BJ (cell line): ENCODE results near the gene ETNK2. TPM values are rescaled to one million over a fixed set of nuclear protein-coding genes. Genes with fewer than 3 reads are reported as not detected.

Source experiments
- CTCF ChIA-PET: fragments of 350-600 bp; formaldehyde crosslinking; extraction: SDS; loops from one replicate; lab custom pipeline; 2021; ENCODE audit warnings: antibody characterized with exemption, inconsistent platforms; lab: Yijun Ruan, JAX
- POLR2A ChIA-PET: fragments of 300-600 bp; sonication (Branson Sonifier 250); formaldehyde crosslinking; extraction: SDS; loops from one replicate; lab custom pipeline; 2021; ENCODE audit warnings: antibody characterized with exemption; lab: Charles Lee
- DNase-seq: peaks from one replicate; pipeline ENCODE4 v3.0.0-alpha.2; 2011; ENCODE audit warnings: low read depth
- H3K27me3 ChIP-seq: 2 replicates; pipeline ENCODE4 v1.6.0; 2011; ENCODE audit warnings: low read length; ENCODE audit not compliant: control insufficient read depth, insufficient read depth
- H3K36me3 ChIP-seq: 2 replicates; pipeline ENCODE4 v1.5.1; 2011; ENCODE audit warnings: low read length; ENCODE audit not compliant: control insufficient read depth, insufficient read depth
- H3K4me3 ChIP-seq: 2 replicates; pipeline ENCODE4 v1.5.1; 2011; ENCODE audit warnings: low read depth, mild to moderate bottlenecking, control low read depth, low read length
- CTCF ChIP-seq: IDR thresholded peaks from 2 replicates; pipeline ENCODE4 v1.5.1; 2011; ENCODE audit warnings: low read depth, mild to moderate bottlenecking, control low read depth, inconsistent platforms, low read length, moderate library complexity; ENCODE audit not compliant: insufficient read depth
- polyA plus RNA-seq: library from polyadenylated mRNA; depleted of rRNA; stranded (reverse); fragments of >200 nt; gene quantifications from 2 replicates; pipeline ENCODE4 v1.2.3, GENCODE V29; 2011

ETNK2 gene
- polyA plus RNA-seq, 1 experiment = 30.7 TPM

GRCh38 chr1:204142032-204142974 is 9.5 kb downstream of the ETNK2 start:
- H3K27me3 ChIP-seq = no peaks in the 10 kb centered on the region
- ChIA-PET CTCF (interaction anchor here (0.9 to 6.6 kb wide), 2 partner anchors 13 to 67 kb away, joined by 3 to 59 read pairs; no protein-coding TSS in a partner anchor), POLR2A (no interaction called here)
- H3K36me3 ChIP-seq = peaks cover 4% of the 10 kb centered on the region; the same call in 1 of the 2 replicates
- no peak for DNase-seq
- no peak for TF ChIP-seq CTCF
- H3K4me3 ChIP-seq = no peak overlapping the region

GRCh38 chr1:204141131-204141530 is 10.7 kb downstream of the ETNK2 start:
- H3K36me3 ChIP-seq = peaks cover 5% of the 10 kb centered on the region
- DNase-seq = no peak
- POLR2A ChIA-PET = no interaction called here
- TF ChIP-seq CTCF = no peak
- H3K27me3 ChIP-seq = no peaks in the 10 kb centered on the region
- CTCF ChIA-PET = interaction anchor here (0.6 to 6.6 kb wide), 2 partner anchors 12 to 270 kb away, joined by 3 to 59 read pairs; no protein-coding TSS in a partner anchor
- H3K4me3 ChIP-seq = no peak overlapping the region

- no peak for DNase-seq
- H3K36me3 ChIP-seq = peaks cover 3% of the 10 kb centered on the region; the same call in 1 of the 2 replicates
- ChIA-PET POLR2A (no interaction called here), CTCF (interaction anchor here (1.4 to 6.6 kb wide), 4 partner anchors 10 to 267 kb away, joined by 4 to 59 read pairs (median 8); no protein-coding TSS in a partner anchor)
- TF ChIP-seq CTCF = no peak
- no peaks in the 10 kb centered on the region for H3K27me3 ChIP-seq
- H3K4me3 ChIP-seq = no peak overlapping the region
Observed at GRCh38 chr1:204139952-204140351, 11.9 kb downstream of the ETNK2 start.

- no peak for DNase-seq
- POLR2A ChIA-PET = no interaction called here
- Histone ChIP-seq H3K27me3 (no peaks in the 10 kb centered on the region), H3K36me3 (peaks cover 3% of the 10 kb centered on the region; the same call in 1 of the 2 replicates), H3K4me3 (no peak overlapping the region)
- CTCF ChIA-PET = interaction anchor here (0.9 to 6.6 kb wide), 5 partner anchors 10 to 268 kb away, joined by 4 to 59 read pairs (median 6); no protein-coding TSS in a partner anchor
- TF ChIP-seq CTCF = no peak
Observed at GRCh38 chr1:204139088-204139487, 12.8 kb downstream of the ETNK2 start.

- ChIA-PET CTCF (interaction anchor here (0.8 to 6.6 kb wide), 3 partner anchors 8 to 266 kb away, joined by 3 to 59 read pairs (median 6); no protein-coding TSS in a partner anchor), POLR2A (no interaction called here)
- no peak for TF ChIP-seq CTCF
- H3K36me3 ChIP-seq = peaks cover 5% of the 10 kb centered on the region
- no peak overlapping the region for H3K4me3 ChIP-seq
- no peak for DNase-seq
- H3K27me3 ChIP-seq = no peaks in the 10 kb centered on the region
Observed at GRCh38 chr1:204136814-204137213, 15.0 kb downstream of the ETNK2 start.
